H1 (cell line): ENCODE results near the gene TMEM108. TPM values are rescaled to one million over a fixed set of nuclear protein-coding genes. Genes with fewer than 3 reads are reported as not detected.

Source experiments
- CTCF ChIA-PET: fragments of 300-600 bp; sonication (Branson Sonifier 250); formaldehyde crosslinking; loops from one replicate; lab custom pipeline; 2021; ENCODE audit not compliant: partially characterized antibody; lab: Charles Lee
- POLR2A ChIA-PET: fragments of 300-600 bp; sonication (Branson Sonifier 250); formaldehyde crosslinking; loops from one replicate; lab custom pipeline; 2021; ENCODE audit warnings: inconsistent platforms; ENCODE audit not compliant: partially characterized antibody; lab: Charles Lee
- DNase-seq, 2 experiments: peaks; one replicate each; pipeline versions ENCODE4 v3.0.0 to v3.0.0-alpha.2; 2010 to 2022; ENCODE audit warnings: low spot score in 2 of 2, low read depth in 1 of 2, mixed read lengths in 1 of 2
- FAIRE-seq: peaks from 2 replicates; lab custom pipeline; 2011; peaks lifted over from hg19 to GRCh38; lab: Jason Lieb, UNC
- H2AFZ ChIP-seq: 2 replicates; pipeline ENCODE4 v1.8.1; 2012; ENCODE audit warnings: low read length, inconsistent platforms
- H2AK5ac ChIP-seq: 2 replicates; pipeline ENCODE4 v1.6.1; 2013; ENCODE audit warnings: low read depth, low read length
- H2BK120ac ChIP-seq: replicated peaks from 2 replicates; pipeline ENCODE3; 2013; ENCODE audit warnings: low read depth, low read length, inconsistent platforms
- H2BK12ac ChIP-seq: 2 replicates; pipeline ENCODE4 v1.6.1; 2013; ENCODE audit warnings: low read depth, low read length
- H2BK15ac ChIP-seq: 2 replicates; pipeline ENCODE4 v1.6.1; 2013; ENCODE audit warnings: low read length
- H2BK20ac ChIP-seq: 2 replicates; pipeline ENCODE4 v1.6.1; 2013; ENCODE audit warnings: low read length
- H2BK5ac ChIP-seq: 2 replicates; pipeline ENCODE4 v1.6.1; 2013; ENCODE audit warnings: low read depth, low read length
- H3K14ac ChIP-seq: 2 replicates; pipeline ENCODE4 v1.6.1; 2013; ENCODE audit warnings: inconsistent platforms; ENCODE audit not compliant: insufficient read length
- H3K18ac ChIP-seq: 2 replicates; pipeline ENCODE4 v1.6.1; 2013; ENCODE audit warnings: low read length; ENCODE audit errors: extremely low read depth
- H3K23ac ChIP-seq: 2 replicates; pipeline ENCODE4 v1.6.1; 2013; ENCODE audit warnings: inconsistent platforms; ENCODE audit not compliant: insufficient read length
- H3K23me2 ChIP-seq: 2 replicates; pipeline ENCODE4 v1.6.1; 2013; ENCODE audit warnings: low read depth, low read length
- H3K27ac ChIP-seq: 2 replicates; pipeline ENCODE4 v1.6.1; 2011; ENCODE audit warnings: low read depth, low read length, inconsistent platforms
- H3K27me3 ChIP-seq, 4 experiments: replicated peaks in 1 of 4; 1 replicate in 1 of 4; 2 replicates in 3 of 4; pipeline versions ENCODE4 v1.6.1 to v1.8.1; 2011 to 2013; ENCODE audit warnings: low read length in 3 of 4, mild to moderate bottlenecking in 3 of 4, inconsistent platforms in 2 of 4, mixed read lengths in 2 of 4, moderate library complexity in 1 of 4; ENCODE audit not compliant: control insufficient read depth in 3 of 4, insufficient read depth in 3 of 4; ENCODE audit errors: extremely low read depth in 1 of 4
- H3K36me3 ChIP-seq, 4 experiments: 2 replicates each; pipeline versions ENCODE4 v1.6.1 to v1.8.1; 2011 to 2013; ENCODE audit warnings: mild to moderate bottlenecking in 4 of 4, low read length in 3 of 4, moderate library complexity in 2 of 4, control low read depth in 1 of 4, inconsistent platforms in 1 of 4; ENCODE audit not compliant: insufficient read depth in 4 of 4, control insufficient read depth in 2 of 4
- H3K4ac ChIP-seq: replicated peaks from 2 replicates; pipeline ENCODE3; 2013; ENCODE audit warnings: low read length, low read depth, mixed read lengths, inconsistent platforms; ENCODE audit not compliant: insufficient read length
- H3K4me1 ChIP-seq, 4 experiments: replicated peaks in 1 of 4; 1 replicate in 1 of 4; 2 replicates in 3 of 4; pipeline versions ENCODE4 v1.6.1 to v1.8.1; 2011 to 2013; ENCODE audit warnings: low read length in 3 of 4, inconsistent platforms in 2 of 4, mixed read lengths in 1 of 4; ENCODE audit not compliant: insufficient read depth in 4 of 4, control insufficient read depth in 3 of 4
- H3K4me2 ChIP-seq, 2 experiments: 2 replicates each; pipeline versions ENCODE4 v1.6.1 to v1.8.1; 2011 to 2013; ENCODE audit warnings: low read depth in 2 of 2, low read length in 2 of 2, control low read depth in 1 of 2, inconsistent platforms in 1 of 2, mild to moderate bottlenecking in 1 of 2; ENCODE audit not compliant: insufficient read depth in 1 of 2
- H3K4me3 ChIP-seq, 4 experiments: fragments of 200-600, 300-600 bp in 1 of 4; sonication (generic), shearing (Covaris generic), sonication (Bioruptor Twin) in 1 of 4; 2 replicates each; pipeline versions ENCODE4 v1.5.1 to v1.8.1; 2011 to 2016; ENCODE audit warnings: low read length in 4 of 4, low read depth in 3 of 4, control low read depth in 2 of 4, inconsistent platforms in 2 of 4, mild to moderate bottlenecking in 2 of 4, mixed read lengths in 1 of 4, moderate library complexity in 1 of 4; ENCODE audit not compliant: insufficient read depth in 2 of 4; ENCODE audit errors: extremely low read depth in 1 of 4
- H3K56ac ChIP-seq: replicated peaks from 2 replicates; pipeline ENCODE3; 2013; ENCODE audit warnings: low read depth, mild to moderate bottlenecking, mixed read lengths, low read length, inconsistent platforms; ENCODE audit not compliant: insufficient read length
- H3K79me1 ChIP-seq: 2 replicates; pipeline ENCODE4 v1.6.1; 2013; ENCODE audit warnings: low read depth, low read length, control low read depth
- H3K79me2 ChIP-seq, 2 experiments: 2 replicates each; pipeline versions ENCODE4 v1.6.1 to v1.8.1; 2012 to 2013; ENCODE audit warnings: low read length in 2 of 2, mild to moderate bottlenecking in 2 of 2, inconsistent platforms in 1 of 2; ENCODE audit not compliant: insufficient read depth in 2 of 2, control insufficient read depth in 1 of 2
- H3K9ac ChIP-seq, 4 experiments: replicated peaks in 1 of 4; 1 replicate in 1 of 4; 2 replicates in 3 of 4; pipeline versions ENCODE4 v1.6.1 to v1.8.1; 2011 to 2013; ENCODE audit warnings: low read depth in 3 of 4, low read length in 3 of 4, control low read depth in 2 of 4, mild to moderate bottlenecking in 2 of 4, moderate library complexity in 2 of 4, inconsistent platforms in 1 of 4; ENCODE audit errors: extremely low read depth in 1 of 4
- H3K9me3 ChIP-seq, 2 experiments: 2 replicates each; pipeline versions ENCODE4 v1.6.1 to v1.8.1; 2012 to 2013; ENCODE audit warnings: mild to moderate bottlenecking in 2 of 2, moderate library complexity in 2 of 2, control low read depth in 1 of 2, inconsistent platforms in 1 of 2, low read depth in 1 of 2, low read length in 1 of 2, mixed read lengths in 1 of 2; ENCODE audit not compliant: insufficient read depth in 2 of 2
- H4K20me1 ChIP-seq, 2 experiments: replicated peaks in 1 of 2; 2 replicates each; pipeline versions ENCODE3 to v1.8.1; 2011 to 2013; ENCODE audit warnings: inconsistent platforms in 2 of 2, low read length in 2 of 2, mild to moderate bottlenecking in 1 of 2; ENCODE audit not compliant: insufficient read depth in 2 of 2, control insufficient read depth in 1 of 2
- H4K5ac ChIP-seq: 2 replicates; pipeline ENCODE4 v1.6.1; 2013; ENCODE audit warnings: low read length, low read depth, mixed read lengths, inconsistent platforms; ENCODE audit not compliant: insufficient read length
- H4K8ac ChIP-seq: 2 replicates; pipeline ENCODE4 v1.8.0; 2013; ENCODE audit warnings: mild to moderate bottlenecking, moderate library complexity, low read length, inconsistent platforms; ENCODE audit not compliant: insufficient read depth; ENCODE audit errors: extremely low read depth
- H4K91ac ChIP-seq: replicated peaks from 2 replicates; pipeline ENCODE3; 2013; ENCODE audit warnings: low read length, mixed read lengths, inconsistent platforms; ENCODE audit not compliant: insufficient read length
- BCL11A ChIP-seq, 2 experiments: IDR thresholded peaks; one replicate each; pipeline ENCODE4 v1.6.1; 2011; ENCODE audit warnings: low read depth in 2 of 2, low read length in 2 of 2, mild to moderate bottlenecking in 2 of 2
- CBX8 ChIP-seq: fragments of 300-800, 300-1000 bp; sonication (generic); IDR thresholded peaks from 2 replicates; pipeline ENCODE4 v1.7.1; 2016; ENCODE audit warnings: low read depth, low read length, borderline replicate concordance
- CTCF ChIP-seq, 3 experiments: IDR thresholded peaks; 1 replicate in 2 of 3; 2 replicates in 1 of 3; pipeline versions ENCODE4 v1.5.1 to v1.6.1; 2011; ENCODE audit warnings: low read length in 3 of 3, mild to moderate bottlenecking in 3 of 3, inconsistent platforms in 2 of 3, low read depth in 1 of 3, moderate library complexity in 1 of 3; ENCODE audit not compliant: insufficient read depth in 1 of 3; ENCODE audit errors: control extremely low read depth in 1 of 3
- EP300 ChIP-seq, 2 experiments: IDR thresholded peaks; 1 replicate in 1 of 2; 2 replicates in 1 of 2; pipeline ENCODE4 v1.6.1; 2011 to 2012; ENCODE audit warnings: low read depth in 2 of 2, low read length in 2 of 2, mild to moderate bottlenecking in 2 of 2, borderline replicate concordance in 1 of 2, inconsistent platforms in 1 of 2, moderate library complexity in 1 of 2
- EZH2 ChIP-seq: fragments of 200-600 bp; sonication (generic); IDR thresholded peaks from 2 replicates; pipeline ENCODE4 v1.7.1; 2012; ENCODE audit warnings: low read depth, mild to moderate bottlenecking, moderate library complexity, low read length, inconsistent platforms; ENCODE audit not compliant: severe bottlenecking
- JUN ChIP-seq: IDR thresholded peaks from 2 replicates; pipeline ENCODE4 v1.6.1; 2011; ENCODE audit warnings: low read depth, mild to moderate bottlenecking, improper control_type of control experiment, low read length
- KDM4A ChIP-seq: IDR thresholded peaks from one replicate; pipeline ENCODE4 v1.7.1; 2012; ENCODE audit warnings: low read depth, mild to moderate bottlenecking, moderate library complexity, low read length, inconsistent platforms; ENCODE audit not compliant: severe bottlenecking
- KDM5A ChIP-seq: fragments of 200-600 bp; IDR thresholded peaks from 2 replicates; pipeline ENCODE4 v1.7.1; 2012; ENCODE audit warnings: mild to moderate bottlenecking, low read length, inconsistent platforms, mixed read lengths
- POLR2AphosphoS5 ChIP-seq: IDR thresholded peaks from 2 replicates; pipeline ENCODE4 v1.6.1; 2011; ENCODE audit warnings: low read depth, low read length
- TAF1 ChIP-seq: IDR thresholded peaks from 2 replicates; pipeline ENCODE4 v1.6.1; 2011; ENCODE audit warnings: mild to moderate bottlenecking, low read depth, low read length
- WGBS, 2 experiments: shearing (Covaris generic) in 1 of 2; methylation state at CpG; one replicate each; pipeline versions ENCODE4 v1.1.6 to v1.1.7; 2013 to 2015; ENCODE audit warnings: low lambda C conversion rate in 2 of 2, mixed read lengths in 2 of 2, inconsistent platforms in 1 of 2, low coverage in 1 of 2, missing lambda C conversion rate in 1 of 2; ENCODE audit not compliant: insufficient replicate concordance in 2 of 2, insufficient coverage in 1 of 2, insufficient read length in 1 of 2; ENCODE audit errors: extremely low coverage in 1 of 2, missing lambda C conversion rate in 1 of 2; 5-methylcytosine and 5-hydroxymethylcytosine counted together
- polyA plus RNA-seq, 7 experiments: library from polyadenylated mRNA; depleted of rRNA in 3 of 7; stranded (reverse) in 5 of 7; unstranded in 2 of 7; fragments of >200 nt in 5 of 7; fragments of 200-250 nt in 2 of 7; gene quantifications; 1 replicate in 5 of 7; 2 replicates in 1 of 7; 4 replicates in 1 of 7; pipeline versions ENCODE4 v1.2.1 to v1.2.3, GENCODE V29; 2011 to 2013; ENCODE audit warnings: missing spikeins in 2 of 7, mixed read lengths in 2 of 7
- total RNA-seq: library from RNA; stranded (reverse); fragmentation: NEBNext Ultra II Directional; extraction: Animal tissue kit (Norgen Biotek cat#: 25700); gene quantifications from 2 replicates; pipeline ENCODE4 v1.2.1, GENCODE V29; 2021

TMEM108 gene
- total and polyA plus RNA-seq, 2 of the 8 experiments (the other 6 are each of a cell fraction or from before 2014, with no cell fraction given) = 14.3 to 16.2 TPM

- no peak overlapping the region for H2BK5ac ChIP-seq
- WGBS, 2 experiments = 91% methylated on average over 4 of the region's 4 CpGs; no CpG with 5 or more reads in 1 of the 2 experiments
- H2AFZ ChIP-seq = no peak overlapping the region
- no peaks in the 10 kb centered on the region for H4K20me1 ChIP-seq
- TF ChIP-seq KDM5A = no peak
- TF ChIP-seq CTCF (IDR thresholded peaks at IDR 0.05; ENCODE audit: control extremely low read depth in 1 of 3, insufficient read depth in 1 of 3, low read depth in 1 of 3, low read length in 3 of 3) = no peak
- TF ChIP-seq KDM4A = no peak
- no peak for TF ChIP-seq EZH2
- no peak for TF ChIP-seq TAF1
- no peak for TF ChIP-seq EP300 (IDR thresholded peaks at IDR 0.05; ENCODE audit: borderline replicate concordance in 1 of 2, low read depth in 2 of 2, low read length in 2 of 2)
- no peak for TF ChIP-seq CBX8
- TF ChIP-seq BCL11A (IDR thresholded peaks at IDR 0.05; ENCODE audit: low read depth in 2 of 2, low read length in 2 of 2) = no peak
- TF ChIP-seq POLR2AphosphoS5 = no peak
- no peak for TF ChIP-seq JUN
- no peak overlapping the region for H3K4me3 ChIP-seq
- no peak overlapping the region for H2BK12ac ChIP-seq
- CTCF ChIA-PET = interaction anchor here (1.5 to 18.0 kb wide), 5 partner anchors 11 to 324 kb away, joined by 4 to 189 read pairs (median 6); no protein-coding TSS in a partner anchor
- no peak overlapping the region for H3K4me2 ChIP-seq
- no peaks in the 10 kb centered on the region for H3K9me3 ChIP-seq
- no peaks in the 10 kb centered on the region for H3K79me2 ChIP-seq
- no peak overlapping the region for H2BK20ac ChIP-seq
- H3K79me1 ChIP-seq = no peaks in the 10 kb centered on the region
- no peak overlapping the region for H2AK5ac ChIP-seq
- no peak for DNase-seq
- no peak overlapping the region for H4K5ac ChIP-seq
- H3K18ac ChIP-seq = no peak overlapping the region
- no peak overlapping the region for H2BK15ac ChIP-seq
- no peak for FAIRE-seq
- no peaks in the 10 kb centered on the region; a peak in 1 of 8 replicates for H3K36me3 ChIP-seq
- no peak overlapping the region for H2BK120ac ChIP-seq
- H3K9ac ChIP-seq = no peak overlapping the region
- no peak overlapping the region for H3K27ac ChIP-seq
- no peak overlapping the region for H3K56ac ChIP-seq
- no peak overlapping the region for H3K4ac ChIP-seq
- peaks cover 0 to 1% (median 0%) of the 10 kb centered on the region in 4 experiments; a peak in 1 of 7 replicates for H3K27me3 ChIP-seq
- no peaks in the 10 kb centered on the region for H3K23me2 ChIP-seq
- H3K4me1 ChIP-seq = peaks cover 0 to 3% (median 2%) of the 10 kb centered on the region in 4 experiments; a peak in 2 of 7 replicates
- no peak overlapping the region for H3K14ac ChIP-seq
- H3K23ac ChIP-seq = no peak overlapping the region
- H4K91ac ChIP-seq = no peak overlapping the region
- POLR2A ChIA-PET = no interaction called here
- no peak overlapping the region for H4K8ac ChIP-seq
Observed at GRCh38 chr3:133364704-133365103, 326.5 kb downstream of the TMEM108 start.
